Fibroblast of lung (primary cell): Measurements from ENCODE around the gene GLDC.

Experiments
- CTCF ChIP-seq, 2 donors: IDR thresholded peaks in 1 of 2; conservative IDR thresholded peaks in 1 of 2; 1 replicate in 1 of 2; 2 replicates in 1 of 2; pipeline ENCODE4 v1.5.1; 2011 to 2012; ENCODE audit warnings: low read length in 2 of 2, control low read depth in 1 of 2, inconsistent platforms in 1 of 2, low read depth in 1 of 2, mild to moderate bottlenecking in 1 of 2
- EZH2 ChIP-seq: IDR thresholded peaks from 2 replicates; pipeline ENCODE4 v1.5.1; 2012; ENCODE audit warnings: low read length, control low read depth, mild to moderate bottlenecking; ENCODE audit errors: missing control alignments

- TF ChIP-seq CTCF (conservative IDR thresholded peaks at IDR 0.05 in 1 of 2, IDR thresholded peaks at IDR 0.05 in 1 of 2; ENCODE audit: low read depth in 1 of 2, low read length in 2 of 2): no peak
- no peak for TF ChIP-seq EZH2
These were observed 106.9 kb downstream of the GLDC start for GRCh38 chr9:6538666-6539071.
